KMS-11 (cell line): ENCODE measurements around the gene PMM2.
A peak's percentile ranks its signal among the peaks of the same experiment; 100 is the strongest.

Experiments
- H2AFZ ChIP-seq: fragments of 200-600 bp; sonication (generic); 2 replicates; pipeline ENCODE4 v1.6.1; 2016; ENCODE audit warnings: antibody characterized with exemption, mixed run types, low read depth
- H3K27ac ChIP-seq: fragments of 200-600 bp; sonication (generic); 2 replicates; pipeline ENCODE4 v1.6.1; 2016; ENCODE audit warnings: mild to moderate bottlenecking, mixed run types
- H3K27me3 ChIP-seq: fragments of 200-600 bp; sonication (generic); 2 replicates; pipeline ENCODE4 v1.6.1; 2017; ENCODE audit warnings: mild to moderate bottlenecking, low read depth, mixed run types, moderate library complexity; ENCODE audit not compliant: insufficient read depth
- H3K36me3 ChIP-seq: fragments of 200-600 bp; sonication (generic); 2 replicates; pipeline ENCODE4 v1.6.1; 2017; ENCODE audit warnings: mild to moderate bottlenecking, mixed run types; ENCODE audit not compliant: insufficient read depth
- H3K4me1 ChIP-seq: fragments of 200-600 bp; sonication (generic); 2 replicates; pipeline ENCODE4 v1.6.1; 2016; ENCODE audit warnings: mild to moderate bottlenecking, low read depth, mixed run types; ENCODE audit not compliant: poor library complexity, severe bottlenecking
- H3K4me2 ChIP-seq: fragments of 200-600 bp; sonication (generic); 2 replicates; pipeline ENCODE4 v1.7.0; 2016; ENCODE audit warnings: mild to moderate bottlenecking, mixed run types
- H3K4me3 ChIP-seq: fragments of 200-600 bp; sonication (generic); IDR thresholded peaks from 2 replicates; pipeline ENCODE4 v1.6.1; 2017; ENCODE audit warnings: low read depth, low read length, mixed read lengths; ENCODE audit not compliant: insufficient read depth
- H3K79me2 ChIP-seq: fragments of 200-600 bp; sonication (generic); 2 replicates; pipeline ENCODE4 v1.6.1; 2016; ENCODE audit warnings: low read depth, mixed run types; ENCODE audit not compliant: insufficient read depth
- H3K9ac ChIP-seq: fragments of 200-600 bp; sonication (generic); 2 replicates; pipeline ENCODE4 v1.6.1; 2016; ENCODE audit warnings: mild to moderate bottlenecking, mixed run types
- H4K20me1 ChIP-seq: fragments of 200-600 bp; sonication (generic); 2 replicates; pipeline ENCODE4 v1.6.1; 2016; ENCODE audit warnings: mild to moderate bottlenecking, mixed run types; ENCODE audit not compliant: insufficient read depth
- CTCF ChIP-seq: fragments of 200-600 bp; sonication (generic); conservative IDR thresholded peaks from 2 replicates; pipeline ENCODE4 v1.6.1; 2017; ENCODE audit warnings: low read depth, mild to moderate bottlenecking, antibody characterized with exemption, low read length, moderate library complexity, mixed read lengths

Gene PMM2

GRCh38 chr16:8893976-8894690 is 96.5 kb downstream of the PMM2 start:
- H3K4me2 ChIP-seq = no peak overlapping the region
- H3K27ac ChIP-seq = no peak overlapping the region

GRCh38 chr16:8894736-8895334 is 97.2 kb downstream of the PMM2 start:
- Histone ChIP-seq H4K20me1 (peaks cover 16% of the 10 kb centered on the region; the same call in 1 of the 2 replicates), H3K4me2 (no peak overlapping the region), H3K9ac (no peak overlapping the region), H2AFZ (no peak overlapping the region), H3K79me2 (peaks cover 13% of the 10 kb centered on the region; the same call in 1 of the 2 replicates), H3K27ac (no peak overlapping the region), H3K4me1 (peaks cover 19% of the 10 kb centered on the region), H3K4me3 (no peak overlapping the region), H3K27me3 (no peaks in the 10 kb centered on the region), H3K36me3 (peaks cover 25% of the 10 kb centered on the region; the same call in 1 of the 2 replicates)
- no peak for TF ChIP-seq CTCF

More at GRCh38 chr16:8893976-8894690, 96.5 kb downstream of the PMM2 start:
- H3K4me3 ChIP-seq = no peak overlapping the region
- H3K4me1 ChIP-seq = peaks cover 12% of the 10 kb centered on the region
- H3K79me2 ChIP-seq = peaks cover 13% of the 10 kb centered on the region; the same call in 1 of the 2 replicates
- peaks cover 10% of the 10 kb centered on the region for H4K20me1 ChIP-seq
- H2AFZ ChIP-seq = no peak overlapping the region
- H3K36me3 ChIP-seq = peaks cover 22% of the 10 kb centered on the region; the same call in 1 of the 2 replicates
- TF ChIP-seq CTCF = no peak
- H3K9ac ChIP-seq = no peak overlapping the region
- no peaks in the 10 kb centered on the region for H3K27me3 ChIP-seq

- Histone ChIP-seq H3K4me3 (no peak overlapping the region), H3K4me1 (peaks cover 45% of the 10 kb centered on the region), H2AFZ (no peak overlapping the region), H3K4me2 (peak overlapping the region; percentile 58), H3K27ac (peak overlapping the region; percentile 77), H3K36me3 (peaks cover 42% of the 10 kb centered on the region; the same call in 1 of the 2 replicates), H3K79me2 (peaks cover 32% of the 10 kb centered on the region; the same call in 1 of the 2 replicates), H4K20me1 (peaks cover 17% of the 10 kb centered on the region), H3K27me3 (no peaks in the 10 kb centered on the region), H3K9ac (no peak overlapping the region)
- no peak for TF ChIP-seq CTCF
These were observed 101.2 kb downstream of the PMM2 start for GRCh38 chr16:8898660-8899318.
